H1 (cell line): ENCODE measurements around the gene CD40LG. TPM values are rescaled to one million over a fixed set of nuclear protein-coding genes. Genes with fewer than 3 reads are reported as not detected.

Source experiments
- CTCF ChIA-PET: fragments of 300-600 bp; sonication (Branson Sonifier 250); formaldehyde crosslinking; loops from one replicate; lab custom pipeline; 2021; ENCODE audit not compliant: partially characterized antibody; lab: Charles Lee
- POLR2A ChIA-PET: fragments of 300-600 bp; sonication (Branson Sonifier 250); formaldehyde crosslinking; loops from one replicate; lab custom pipeline; 2021; ENCODE audit warnings: inconsistent platforms; ENCODE audit not compliant: partially characterized antibody; lab: Charles Lee
- DNase-seq, 2 experiments: peaks; one replicate each; pipeline versions ENCODE4 v3.0.0 to v3.0.0-alpha.2; 2010 to 2022; ENCODE audit warnings: low spot score in 2 of 2, low read depth in 1 of 2, mixed read lengths in 1 of 2
- FAIRE-seq: peaks from 2 replicates; lab custom pipeline; 2011; peaks lifted over from hg19 to GRCh38; lab: Jason Lieb, UNC
- H2AFZ ChIP-seq: 2 replicates; pipeline ENCODE4 v1.8.1; 2012; ENCODE audit warnings: low read length, inconsistent platforms
- H2AK5ac ChIP-seq: 2 replicates; pipeline ENCODE4 v1.6.1; 2013; ENCODE audit warnings: low read depth, low read length
- H2BK120ac ChIP-seq: replicated peaks from 2 replicates; pipeline ENCODE3; 2013; ENCODE audit warnings: low read depth, low read length, inconsistent platforms
- H2BK12ac ChIP-seq: 2 replicates; pipeline ENCODE4 v1.6.1; 2013; ENCODE audit warnings: low read depth, low read length
- H2BK15ac ChIP-seq: 2 replicates; pipeline ENCODE4 v1.6.1; 2013; ENCODE audit warnings: low read length
- H2BK20ac ChIP-seq: 2 replicates; pipeline ENCODE4 v1.6.1; 2013; ENCODE audit warnings: low read length
- H2BK5ac ChIP-seq: 2 replicates; pipeline ENCODE4 v1.6.1; 2013; ENCODE audit warnings: low read depth, low read length
- H3K14ac ChIP-seq: 2 replicates; pipeline ENCODE4 v1.6.1; 2013; ENCODE audit warnings: inconsistent platforms; ENCODE audit not compliant: insufficient read length
- H3K18ac ChIP-seq: 2 replicates; pipeline ENCODE4 v1.6.1; 2013; ENCODE audit warnings: low read length; ENCODE audit errors: extremely low read depth
- H3K23ac ChIP-seq: 2 replicates; pipeline ENCODE4 v1.6.1; 2013; ENCODE audit warnings: inconsistent platforms; ENCODE audit not compliant: insufficient read length
- H3K23me2 ChIP-seq: 2 replicates; pipeline ENCODE4 v1.6.1; 2013; ENCODE audit warnings: low read depth, low read length
- H3K27ac ChIP-seq: 2 replicates; pipeline ENCODE4 v1.6.1; 2011; ENCODE audit warnings: low read depth, low read length, inconsistent platforms
- H3K27me3 ChIP-seq, 4 experiments: replicated peaks in 1 of 4; 1 replicate in 1 of 4; 2 replicates in 3 of 4; pipeline versions ENCODE4 v1.6.1 to v1.8.1; 2011 to 2013; ENCODE audit warnings: low read length in 3 of 4, mild to moderate bottlenecking in 3 of 4, inconsistent platforms in 2 of 4, mixed read lengths in 2 of 4, moderate library complexity in 1 of 4; ENCODE audit not compliant: control insufficient read depth in 3 of 4, insufficient read depth in 3 of 4; ENCODE audit errors: extremely low read depth in 1 of 4
- H3K36me3 ChIP-seq, 4 experiments: 2 replicates each; pipeline versions ENCODE4 v1.6.1 to v1.8.1; 2011 to 2013; ENCODE audit warnings: mild to moderate bottlenecking in 4 of 4, low read length in 3 of 4, moderate library complexity in 2 of 4, control low read depth in 1 of 4, inconsistent platforms in 1 of 4; ENCODE audit not compliant: insufficient read depth in 4 of 4, control insufficient read depth in 2 of 4
- H3K4ac ChIP-seq: replicated peaks from 2 replicates; pipeline ENCODE3; 2013; ENCODE audit warnings: low read length, low read depth, mixed read lengths, inconsistent platforms; ENCODE audit not compliant: insufficient read length
- H3K4me1 ChIP-seq, 4 experiments: replicated peaks in 1 of 4; 1 replicate in 1 of 4; 2 replicates in 3 of 4; pipeline versions ENCODE4 v1.6.1 to v1.8.1; 2011 to 2013; ENCODE audit warnings: low read length in 3 of 4, inconsistent platforms in 2 of 4, mixed read lengths in 1 of 4; ENCODE audit not compliant: insufficient read depth in 4 of 4, control insufficient read depth in 3 of 4
- H3K4me2 ChIP-seq, 2 experiments: 2 replicates each; pipeline versions ENCODE4 v1.6.1 to v1.8.1; 2011 to 2013; ENCODE audit warnings: low read depth in 2 of 2, low read length in 2 of 2, control low read depth in 1 of 2, inconsistent platforms in 1 of 2, mild to moderate bottlenecking in 1 of 2; ENCODE audit not compliant: insufficient read depth in 1 of 2
- H3K4me3 ChIP-seq, 4 experiments: fragments of 200-600, 300-600 bp in 1 of 4; sonication (generic), shearing (Covaris generic), sonication (Bioruptor Twin) in 1 of 4; 2 replicates each; pipeline versions ENCODE4 v1.5.1 to v1.8.1; 2011 to 2016; ENCODE audit warnings: low read length in 4 of 4, low read depth in 3 of 4, control low read depth in 2 of 4, inconsistent platforms in 2 of 4, mild to moderate bottlenecking in 2 of 4, mixed read lengths in 1 of 4, moderate library complexity in 1 of 4; ENCODE audit not compliant: insufficient read depth in 2 of 4; ENCODE audit errors: extremely low read depth in 1 of 4
- H3K56ac ChIP-seq: replicated peaks from 2 replicates; pipeline ENCODE3; 2013; ENCODE audit warnings: low read depth, mild to moderate bottlenecking, mixed read lengths, low read length, inconsistent platforms; ENCODE audit not compliant: insufficient read length
- H3K79me1 ChIP-seq: 2 replicates; pipeline ENCODE4 v1.6.1; 2013; ENCODE audit warnings: low read depth, low read length, control low read depth
- H3K79me2 ChIP-seq, 2 experiments: 2 replicates each; pipeline versions ENCODE4 v1.6.1 to v1.8.1; 2012 to 2013; ENCODE audit warnings: low read length in 2 of 2, mild to moderate bottlenecking in 2 of 2, inconsistent platforms in 1 of 2; ENCODE audit not compliant: insufficient read depth in 2 of 2, control insufficient read depth in 1 of 2
- H3K9ac ChIP-seq, 4 experiments: replicated peaks in 1 of 4; 1 replicate in 1 of 4; 2 replicates in 3 of 4; pipeline versions ENCODE4 v1.6.1 to v1.8.1; 2011 to 2013; ENCODE audit warnings: low read depth in 3 of 4, low read length in 3 of 4, control low read depth in 2 of 4, mild to moderate bottlenecking in 2 of 4, moderate library complexity in 2 of 4, inconsistent platforms in 1 of 4; ENCODE audit errors: extremely low read depth in 1 of 4
- H3K9me3 ChIP-seq, 2 experiments: 2 replicates each; pipeline versions ENCODE4 v1.6.1 to v1.8.1; 2012 to 2013; ENCODE audit warnings: mild to moderate bottlenecking in 2 of 2, moderate library complexity in 2 of 2, control low read depth in 1 of 2, inconsistent platforms in 1 of 2, low read depth in 1 of 2, low read length in 1 of 2, mixed read lengths in 1 of 2; ENCODE audit not compliant: insufficient read depth in 2 of 2
- H4K20me1 ChIP-seq, 2 experiments: replicated peaks in 1 of 2; 2 replicates each; pipeline versions ENCODE3 to v1.8.1; 2011 to 2013; ENCODE audit warnings: inconsistent platforms in 2 of 2, low read length in 2 of 2, mild to moderate bottlenecking in 1 of 2; ENCODE audit not compliant: insufficient read depth in 2 of 2, control insufficient read depth in 1 of 2
- H4K5ac ChIP-seq: 2 replicates; pipeline ENCODE4 v1.6.1; 2013; ENCODE audit warnings: low read length, low read depth, mixed read lengths, inconsistent platforms; ENCODE audit not compliant: insufficient read length
- H4K8ac ChIP-seq: 2 replicates; pipeline ENCODE4 v1.8.0; 2013; ENCODE audit warnings: mild to moderate bottlenecking, moderate library complexity, low read length, inconsistent platforms; ENCODE audit not compliant: insufficient read depth; ENCODE audit errors: extremely low read depth
- H4K91ac ChIP-seq: replicated peaks from 2 replicates; pipeline ENCODE3; 2013; ENCODE audit warnings: low read length, mixed read lengths, inconsistent platforms; ENCODE audit not compliant: insufficient read length
- CREB1 ChIP-seq: IDR thresholded peaks from 2 replicates; pipeline ENCODE4 v1.6.1; 2012; ENCODE audit warnings: inconsistent platforms
- WGBS, 2 experiments: shearing (Covaris generic) in 1 of 2; methylation state at CpG; one replicate each; pipeline versions ENCODE4 v1.1.6 to v1.1.7; 2013 to 2015; ENCODE audit warnings: low lambda C conversion rate in 2 of 2, mixed read lengths in 2 of 2, inconsistent platforms in 1 of 2, low coverage in 1 of 2, missing lambda C conversion rate in 1 of 2; ENCODE audit not compliant: insufficient replicate concordance in 2 of 2, insufficient coverage in 1 of 2, insufficient read length in 1 of 2; ENCODE audit errors: extremely low coverage in 1 of 2, missing lambda C conversion rate in 1 of 2; 5-methylcytosine and 5-hydroxymethylcytosine counted together
- polyA plus RNA-seq, 7 experiments: library from polyadenylated mRNA; depleted of rRNA in 3 of 7; stranded (reverse) in 5 of 7; unstranded in 2 of 7; fragments of >200 nt in 5 of 7; fragments of 200-250 nt in 2 of 7; gene quantifications; 1 replicate in 5 of 7; 2 replicates in 1 of 7; 4 replicates in 1 of 7; pipeline versions ENCODE4 v1.2.1 to v1.2.3, GENCODE V29; 2011 to 2013; ENCODE audit warnings: missing spikeins in 2 of 7, mixed read lengths in 2 of 7
- total RNA-seq: library from RNA; stranded (reverse); fragmentation: NEBNext Ultra II Directional; extraction: Animal tissue kit (Norgen Biotek cat#: 25700); gene quantifications from 2 replicates; pipeline ENCODE4 v1.2.1, GENCODE V29; 2021

Gene CD40LG
- total and polyA plus RNA-seq, 2 of the 8 experiments (the other 6 are each of a cell fraction or from before 2014, with no cell fraction given), result not detected

GRCh38 chrX:136662976-136663375 is 15.0 kb downstream of the CD40LG start:
- H3K36me3 ChIP-seq, result no peaks in the 10 kb centered on the region; a peak in 1 of 8 replicates
- no peaks in the 10 kb centered on the region for H3K79me1 ChIP-seq
- ChIA-PET POLR2A (no interaction called here), CTCF (interaction anchor here (0.7 kb wide), 1 partner anchor 832 kb away, joined by 3 read pairs; no protein-coding TSS in a partner anchor)
- H2AK5ac ChIP-seq, result no peak overlapping the region
- H2BK15ac ChIP-seq, result no peak overlapping the region
- WGBS, 2 experiments, result 90% methylated on average over 1 of the region's 1 CpG; no CpG with 5 or more reads in 1 of the 2 experiments
- H3K18ac ChIP-seq, result no peak overlapping the region
- DNase-seq (no peak), FAIRE-seq (no peak)
- H3K23me2 ChIP-seq, result no peaks in the 10 kb centered on the region
- no peak overlapping the region for H2AFZ ChIP-seq
- H3K23ac ChIP-seq, result no peak overlapping the region
- no peaks in the 10 kb centered on the region for H3K27me3 ChIP-seq
- H3K9me3 ChIP-seq, result peaks cover 0 to 3% of the 10 kb centered on the region in 2 experiments; a peak in 1 of 4 replicates
- H2BK12ac ChIP-seq, result no peak overlapping the region
- H3K79me2 ChIP-seq, result no peaks in the 10 kb centered on the region
- no peak overlapping the region for H3K4me2 ChIP-seq
- no peak overlapping the region for H3K4ac ChIP-seq
- TF ChIP-seq CREB1, result no peak
- H3K4me1 ChIP-seq, result no peaks in the 10 kb centered on the region
- H3K14ac ChIP-seq, result no peak overlapping the region
- no peak overlapping the region for H2BK120ac ChIP-seq
- H2BK20ac ChIP-seq, result no peak overlapping the region
- no peak overlapping the region for H3K4me3 ChIP-seq
- H4K5ac ChIP-seq, result no peak overlapping the region
- no peak overlapping the region for H4K91ac ChIP-seq
- H3K9ac ChIP-seq, result no peak overlapping the region
- H4K20me1 ChIP-seq, result no peaks in the 10 kb centered on the region
- H3K27ac ChIP-seq, result no peak overlapping the region
- H2BK5ac ChIP-seq, result no peak overlapping the region
- no peak overlapping the region for H3K56ac ChIP-seq
- H4K8ac ChIP-seq, result no peak overlapping the region
